OCI-LY7 (cell line): ENCODE measurements around the gene NFYC.

Experiments used
- CTCF ChIP-seq: fragments of 200-600 bp; sonication (generic); conservative IDR thresholded peaks from 2 replicates; pipeline ENCODE4 v1.5.1; 2014; ENCODE audit warnings: mild to moderate bottlenecking, antibody characterized with exemption, low read length, moderate library complexity, mixed read lengths
- EZH2phosphoT487 ChIP-seq: fragments of 200-600 bp; sonication (generic); IDR thresholded peaks from 2 replicates; pipeline ENCODE4 v1.6.1; 2018; ENCODE audit warnings: low read depth, borderline replicate concordance, mild to moderate bottlenecking, mixed run types, antibody characterized with exemption, low read length, moderate library complexity, mixed read lengths

DNA sequence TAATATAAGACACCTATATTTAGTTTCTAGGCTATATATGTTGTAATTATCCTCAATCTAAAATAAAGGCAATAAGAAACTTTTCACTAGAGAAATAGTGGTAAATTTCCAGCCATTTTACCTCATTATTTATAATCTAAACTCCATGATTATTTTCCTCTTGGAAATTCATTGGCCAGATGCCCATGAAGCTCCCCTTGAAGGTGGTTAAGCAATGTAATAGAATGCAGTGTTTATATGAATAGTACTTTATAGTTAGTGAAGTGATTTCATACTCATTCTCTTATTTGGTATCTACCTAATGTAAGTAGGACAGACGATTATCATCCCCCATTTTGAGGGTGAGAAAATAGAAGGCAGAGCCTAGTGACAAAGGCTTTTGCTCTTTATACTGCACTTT is 26.5 kb downstream of the NFYC start:
- TF ChIP-seq CTCF, result no peak
- no peak for TF ChIP-seq EZH2phosphoT487
